ENCODE results near the gene CTSL. TPM values are rescaled to one million over a fixed set of nuclear protein-coding genes. Genes with fewer than 3 reads are reported as not detected.

The CTSL gene
- total and polyA plus RNA-seq, 4 donors: 156 to 210 (median 180) TPM

GRCh38 chr9:87712801-87713277 is 13.1 kb upstream of the CTSL start:
- no peak for DNase-seq (ENCODE audit: low spot score)
- no peak overlapping the region for H3K4me3 ChIP-seq (ENCODE audit: low read depth in 1 of 3, low read length in 3 of 3)
- peak overlapping the region; percentile 8 to 14 for H3K27ac ChIP-seq (ENCODE audit: low read depth in 1 of 2, low read length in 2 of 2)
- TF ChIP-seq TAF1 (conservative IDR thresholded peaks at IDR 0.05) (no peak), FOXA1 (IDR thresholded peaks at IDR 0.05) (no peak), HNF4A (conservative IDR thresholded peaks at IDR 0.05) (no peak), EGR1 (IDR thresholded peaks at IDR 0.05; ENCODE audit: low read depth in 2 of 2) (no peak), GABPA (IDR thresholded peaks at IDR 0.05 in 1 of 2, conservative IDR thresholded peaks at IDR 0.05 in 1 of 2) (no peak), MAX (IDR thresholded peaks at IDR 0.05) (no peak), JUND (IDR thresholded peaks at IDR 0.05) (no peak), ATF3 (IDR thresholded peaks at IDR 0.05) (no peak)
- H3K4me1 ChIP-seq (ENCODE audit: control insufficient read depth in 4 of 4, insufficient read depth in 4 of 4, low read length in 3 of 4): peaks cover 0 to 7% (median 3%) of the 10 kb centered on the region in 4 donors
- no peaks in the 10 kb centered on the region for H3K27me3 ChIP-seq (ENCODE audit: control insufficient read depth in 4 of 4, insufficient read depth in 4 of 4, low read length in 3 of 4)
- no peak overlapping the region for H3K9ac ChIP-seq (ENCODE audit: low read depth in 1 of 2, low read length in 2 of 2)
- 95% methylated on average over 6 of the region's 6 CpGs for WGBS
- H3K36me3 ChIP-seq (ENCODE audit: control insufficient read depth in 4 of 4, insufficient read depth in 3 of 4, low read depth in 1 of 4, low read length in 3 of 4): peaks cover 0 to 14% (median 10%) of the 10 kb centered on the region in 4 donors
- H3K9me3 ChIP-seq (ENCODE audit: control insufficient read depth in 4 of 4, low read length in 3 of 4): no peaks in the 10 kb centered on the region

- TF ChIP-seq REST (IDR thresholded peaks at IDR 0.05) (no peak), NR2F2 (IDR thresholded peaks at IDR 0.05) (peak; percentile 82), JUND (IDR thresholded peaks at IDR 0.05) (peak; percentile 39 to 62), CTCF (IDR thresholded peaks at IDR 0.05; ENCODE audit: low read depth, low read length, missing input control) (no peak), ATF3 (IDR thresholded peaks at IDR 0.05) (no peak), FOXA1 (IDR thresholded peaks at IDR 0.05) (no peak), GABPA (IDR thresholded peaks at IDR 0.05 in 1 of 2, conservative IDR thresholded peaks at IDR 0.05 in 1 of 2) (no peak), FOXA2 (IDR thresholded peaks at IDR 0.05) (no peak), ZBTB33 (IDR thresholded peaks at IDR 0.05) (no peak), RAD21 (IDR thresholded peaks at IDR 0.05) (peak in 1 of 2 donors; percentile 29), RXRA (IDR thresholded peaks at IDR 0.05) (peak; percentile 50 to 56), EGR1 (IDR thresholded peaks at IDR 0.05; ENCODE audit: low read depth in 2 of 2) (no peak), HNF4A (conservative IDR thresholded peaks at IDR 0.05) (no peak), HNF4G (IDR thresholded peaks at IDR 0.05) (no peak), MAX (IDR thresholded peaks at IDR 0.05) (peak; percentile 23), SP1 (IDR thresholded peaks at IDR 0.05) (peak; percentile 51)
- DNase-seq (ENCODE audit: low spot score): peak; percentile 40
- WGBS: 64% methylated on average over 11 of the region's 11 CpGs
- Histone ChIP-seq H3K36me3 (ENCODE audit: control insufficient read depth in 4 of 4, insufficient read depth in 3 of 4, low read depth in 1 of 4, low read length in 3 of 4) (peaks cover 0 to 9% (median 8%) of the 10 kb centered on the region in 4 donors), H3K27me3 (ENCODE audit: control insufficient read depth in 4 of 4, insufficient read depth in 4 of 4, low read length in 3 of 4) (no peaks in the 10 kb centered on the region), H3K4me1 (ENCODE audit: control insufficient read depth in 4 of 4, insufficient read depth in 4 of 4, low read length in 3 of 4) (peaks cover 0 to 7% (median 3%) of the 10 kb centered on the region in 4 donors), H3K4me3 (ENCODE audit: low read depth in 1 of 3, low read length in 3 of 3) (no peak overlapping the region), H3K9me3 (ENCODE audit: control insufficient read depth in 4 of 4, low read length in 3 of 4) (no peaks in the 10 kb centered on the region), H3K27ac (ENCODE audit: low read depth in 1 of 2, low read length in 2 of 2) (peak overlapping the region; percentile 14 to 42), H3K9ac (ENCODE audit: low read depth in 1 of 2, low read length in 2 of 2) (no peak overlapping the region)
Observed at GRCh38 chr9:87713278-87713987, 12.5 kb upstream of the CTSL start.

Data from liver (tissue), 9 donors.